Articular chondrocyte of knee joint (primary cell): ENCODE data around the gene ERG28. TPM values are rescaled to one million over a fixed set of nuclear protein-coding genes. Genes with fewer than 3 reads are reported as not detected.

Source experiments
- small RNA-seq: library from RNA; depleted of rRNA; stranded (forward); fragments of <200 nt; gene quantifications from one replicate; pipeline ENCODE3, GENCODE V24; 2012
- total RNA-seq: library from RNA; depleted of rRNA; stranded (reverse); fragments of >200 nt; gene quantifications from 2 replicates; pipeline ENCODE4 v1.2.3, GENCODE V29; 2012

Gene ERG28, protein sequence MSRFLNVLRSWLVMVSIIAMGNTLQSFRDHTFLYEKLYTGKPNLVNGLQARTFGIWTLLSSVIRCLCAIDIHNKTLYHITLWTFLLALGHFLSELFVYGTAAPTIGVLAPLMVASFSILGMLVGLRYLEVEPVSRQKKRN
- 7.7 and 8.2 TPM in 2 replicates for total RNA-seq

DNA sequence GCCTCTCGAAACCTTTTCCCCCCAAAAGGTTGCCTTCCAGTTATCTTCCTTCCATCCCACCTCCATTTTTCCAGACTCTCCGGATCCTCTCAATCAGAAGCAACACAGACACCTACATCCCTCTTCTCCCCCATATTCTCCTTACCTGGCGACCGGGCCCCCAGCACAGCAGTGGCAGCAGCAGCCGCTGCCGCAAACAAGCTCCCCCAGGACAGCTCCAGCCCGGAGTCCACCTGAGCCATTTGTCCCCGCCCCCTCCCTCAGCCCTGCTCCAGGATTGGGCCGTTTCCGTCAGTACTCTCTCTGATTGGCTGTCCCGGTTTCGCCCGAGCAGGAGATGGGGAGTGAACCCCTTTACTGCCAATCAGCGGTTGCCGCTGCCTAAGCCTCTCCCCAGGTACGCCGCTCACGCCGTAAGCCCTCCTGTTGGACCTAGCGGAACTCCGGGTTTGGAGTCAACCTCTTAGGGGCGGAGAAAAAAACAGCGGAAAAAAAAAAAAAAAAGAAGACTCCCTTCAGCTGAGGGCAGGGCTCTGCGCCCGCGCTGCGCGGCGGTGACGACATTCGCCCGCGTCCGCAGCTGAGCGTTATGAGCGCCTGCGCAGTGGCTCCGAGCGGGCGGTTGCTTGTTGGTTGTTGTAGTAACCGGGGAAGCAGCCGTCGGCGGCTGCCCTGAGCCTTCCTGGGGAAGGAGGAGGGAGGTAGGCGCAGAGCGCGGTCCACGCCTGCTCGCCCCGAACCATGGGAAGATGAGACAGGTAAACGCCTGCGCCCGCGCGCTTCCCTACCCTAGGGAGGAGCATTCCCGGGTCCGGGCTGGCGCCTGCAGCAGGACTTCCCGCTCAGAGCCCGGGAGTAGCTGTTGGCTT lies at the start of gene ERG28, which contains the start of gene TTLL5:
Gene ERG28, minus strand, starts transcription at position 247 of the 869 bp plus-strand sequence. CDS start 3,374 bp downstream, outside the sequence.
Gene TTLL5, plus strand, starts transcription at position 617 of the 869 bp plus-strand sequence. CDS start 1,904 bp downstream, outside the sequence.

Small RNA genes within 50 kb of the gene (small RNA-seq; reads per million reads assigned to genes)
- gene RNA5SP387, result not detected

Other genes starting within 250 kb of the ERG28 start
- gene JDP2, start 232.9 kb downstream of the ERG28 start, total RNA-seq, result 95.4 and 122 TPM in 2 replicates
- gene BATF, start 138.4 kb downstream of the ERG28 start, total RNA-seq, result 0.65 and 0.78 TPM in 2 replicates
- gene FLVCR2, start 82.3 kb downstream of the ERG28 start, total RNA-seq, result 2.9 and 4.8 TPM in 2 replicates
- 26.3 and 32.4 TPM in 2 replicates for gene TTLL5, start 370 bp upstream of the ERG28 start, total RNA-seq